Measurements from ENCODE around the gene ZNF766.

DNA sequence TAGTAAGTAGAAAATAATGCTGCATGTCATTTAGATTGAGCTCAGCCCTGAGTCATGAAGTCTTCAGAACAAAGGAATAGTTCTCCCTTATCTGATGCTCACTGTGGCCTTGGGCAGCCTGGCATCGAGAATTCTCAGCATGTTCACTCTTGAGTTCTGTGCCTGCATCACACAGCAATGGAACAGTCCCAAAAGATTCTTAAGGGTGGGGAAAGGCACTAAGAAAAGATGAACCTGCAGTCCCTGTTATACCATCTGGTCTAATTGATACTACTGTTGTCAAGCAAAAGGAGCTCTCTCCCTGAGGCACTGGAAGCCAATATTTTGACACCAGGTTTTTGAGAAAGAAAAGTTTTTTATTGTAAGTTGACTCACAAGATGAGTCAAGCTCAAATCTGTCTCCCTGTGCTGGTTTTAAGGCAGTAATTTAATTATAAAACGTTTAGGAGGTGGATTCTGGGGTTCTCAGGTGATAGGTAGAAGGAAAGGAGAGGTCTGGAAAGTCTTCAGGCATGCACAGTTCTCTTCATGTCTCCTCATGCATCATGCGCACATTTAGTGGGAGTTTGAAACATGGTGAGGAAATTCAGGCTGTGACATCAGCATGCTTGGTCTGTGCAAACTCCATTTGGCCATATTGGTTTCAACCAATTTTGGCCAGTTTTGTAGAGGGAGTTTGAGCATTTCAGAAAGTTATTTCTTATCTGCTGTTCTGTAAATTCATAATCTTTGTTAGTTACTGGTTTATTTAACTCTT, 38.1 kb upstream of the ZNF766 start:
- TF ChIP-seq, protein P1, sequence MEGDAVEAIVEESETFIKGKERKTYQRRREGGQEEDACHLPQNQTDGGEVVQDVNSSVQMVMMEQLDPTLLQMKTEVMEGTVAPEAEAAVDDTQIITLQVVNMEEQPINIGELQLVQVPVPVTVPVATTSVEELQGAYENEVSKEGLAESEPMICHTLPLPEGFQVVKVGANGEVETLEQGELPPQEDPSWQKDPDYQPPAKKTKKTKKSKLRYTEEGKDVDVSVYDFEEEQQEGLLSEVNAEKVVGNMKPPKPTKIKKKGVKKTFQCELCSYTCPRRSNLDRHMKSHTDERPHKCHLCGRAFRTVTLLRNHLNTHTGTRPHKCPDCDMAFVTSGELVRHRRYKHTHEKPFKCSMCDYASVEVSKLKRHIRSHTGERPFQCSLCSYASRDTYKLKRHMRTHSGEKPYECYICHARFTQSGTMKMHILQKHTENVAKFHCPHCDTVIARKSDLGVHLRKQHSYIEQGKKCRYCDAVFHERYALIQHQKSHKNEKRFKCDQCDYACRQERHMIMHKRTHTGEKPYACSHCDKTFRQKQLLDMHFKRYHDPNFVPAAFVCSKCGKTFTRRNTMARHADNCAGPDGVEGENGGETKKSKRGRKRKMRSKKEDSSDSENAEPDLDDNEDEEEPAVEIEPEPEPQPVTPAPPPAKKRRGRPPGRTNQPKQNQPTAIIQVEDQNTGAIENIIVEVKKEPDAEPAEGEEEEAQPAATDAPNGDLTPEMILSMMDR (optimal IDR thresholded peaks at IDR 0.05 in 1 of 3, IDR thresholded peaks at IDR 0.05 in 1 of 3, conservative IDR thresholded peaks at IDR 0.05 in 1 of 3; ENCODE audit: extremely low read depth in 1 of 3, insufficient read depth in 2 of 3, low read length in 3 of 3) = no peak
- TF ChIP-seq EZH2 (IDR thresholded peaks at IDR 0.05; ENCODE audit: low read length) = no peak

All from keratinocyte (primary cell).